Measurements from ENCODE around the gene GLOD5. TPM values are rescaled to one million over a fixed set of nuclear protein-coding genes. Genes with fewer than 3 reads are reported as not detected.

The GLOD5 gene
- total RNA-seq, 1 experiment from 2014 or later, result not detected

GRCh38 chrX:48741834-48742233 is 19.7 kb upstream of the GLOD5 start:
- Histone ChIP-seq H2BK12ac (ENCODE audit: insufficient read length, low read depth, low read length) (no peak overlapping the region), H3K23me2 (ENCODE audit: insufficient read length, low read depth, low read length, poor library complexity, severe bottlenecking) (peaks cover 4% of the 10 kb centered on the region), H4K20me1 (ENCODE audit: control insufficient read depth, insufficient read depth, insufficient read length) (no peaks in the 10 kb centered on the region), H3K79me2 (ENCODE audit: insufficient read depth, low read length) (no peaks in the 10 kb centered on the region), H3K9ac (ENCODE audit: extremely low read depth, insufficient read length, low read length) (no peak overlapping the region), H2BK120ac (ENCODE audit: low read depth, low read length, poor library complexity, severe bottlenecking) (no peak overlapping the region), H3K27ac (ENCODE audit: insufficient read length, low read depth, low read length) (no peak overlapping the region), H2BK20ac (ENCODE audit: low read depth, low read length, poor library complexity, severe bottlenecking) (no peak overlapping the region), H3K27me3 (ENCODE audit: insufficient read depth, low read length) (no peaks in the 10 kb centered on the region), H3K18ac (ENCODE audit: insufficient read length, low read depth, low read length) (no peak overlapping the region), H3K4me2 (ENCODE audit: insufficient read depth, insufficient read length, low read length) (no peak overlapping the region), H3K23ac (ENCODE audit: insufficient read length, low read depth, low read length) (no peak overlapping the region), H3K14ac (ENCODE audit: insufficient read depth, low read length) (no peak overlapping the region), H3K4me1 (ENCODE audit: insufficient read depth, low read length) (no peaks in the 10 kb centered on the region; the same call in none of the 2 replicates), H4K8ac (replicated peaks; ENCODE audit: insufficient read length, low read depth, low read length) (no peak overlapping the region), H3T11ph (ENCODE audit: low read length) (no peak overlapping the region), H3K79me1 (ENCODE audit: insufficient read depth, low read depth, low read length, poor library complexity, severe bottlenecking) (no peaks in the 10 kb centered on the region), H2BK15ac (ENCODE audit: low read depth, low read length) (no peak overlapping the region), H3K4ac (ENCODE audit: low read depth, low read length) (no peak overlapping the region), H3K56ac (ENCODE audit: insufficient read length, low read depth, low read length) (no peak overlapping the region), H3K9me3 (ENCODE audit: control insufficient read depth, low read depth, low read length) (peaks cover 19% of the 10 kb centered on the region), H4K91ac (ENCODE audit: insufficient read length, low read depth, low read length) (no peak overlapping the region), H2AK5ac (ENCODE audit: insufficient read length, low read length) (no peak overlapping the region), H4K5ac (ENCODE audit: insufficient read length, low read depth, low read length) (no peak overlapping the region), H2BK5ac (ENCODE audit: insufficient read length, low read length) (no peak overlapping the region), H2AFZ (ENCODE audit: low read length) (no peak overlapping the region)
- Mint-ChIP-seq H3K36me3 (ENCODE audit: insufficient read depth in 1 of 3, low read depth in 3 of 3) (peaks cover 0 to 6% (median 0%) of the 10 kb centered on the region in 3 experiments; a peak in 3 of 7 replicates), H3K27ac (no peak overlapping the region), H3K27me3 (ENCODE audit: low read depth) (peaks cover 3% of the 10 kb centered on the region), H3K4me1 (peaks cover 0 to 9% of the 10 kb centered on the region in 2 experiments; a peak in 3 of 4 replicates), H3K4me3 (no peak overlapping the region), H3K9me3 (peaks cover 66 to 74% of the 10 kb centered on the region in 2 experiments)
- no peak for TF ChIP-seq CTCF (conservative IDR thresholded peaks at IDR 0.05)
- WGBS (ENCODE audit: extremely low coverage, insufficient read length, low lambda C conversion rate), result no CpG with 5 or more reads among the region's 8 CpGs
- DNase-seq, result no peak

All from H9 (cell line).